Activated CD8-positive, alpha-beta T cell treated with anti-CD3 and anti-CD28 coated beads, Interleukin-2, amount 10 ng/mL, durations not matched to agents 7 days and 5 days (primary cell): Measurements from ENCODE around the gene RYR2. TPM values are rescaled to one million over a fixed set of nuclear protein-coding genes. Genes with fewer than 3 reads are reported as not detected.
"Not testable (repeated sequence)": the region's sequence is repeated elsewhere in the genome, so short reads cannot be mapped to it uniquely, and the experiment has no call there.

Experiments used
- ATAC-seq: fragments of 150-1000 bp; cut with Tn5 transposase; one replicate; pipeline ENCODE4 v1.10.0; 2021; ENCODE audit warnings: moderate library complexity
- CTCF ChIA-PET: fragments of 350-600 bp; sonication (Branson Sonifier 250); formaldehyde crosslinking; loops from one replicate; lab custom pipeline; 2021; ENCODE audit warnings: antibody characterized with exemption; lab: Charles Lee
- POLR2A ChIA-PET: fragments of 350-600 bp; sonication (Branson Sonifier 250); formaldehyde crosslinking; loops from one replicate; lab custom pipeline; 2021; ENCODE audit warnings: antibody characterized with exemption; lab: Charles Lee
- DNase-seq: peaks from one replicate; pipeline ENCODE4 v3.0.0-alpha.2; 2020
- H3K27ac Mint-ChIP-seq: one replicate; pipeline ENCODE4 v1.8.0; 2021; ENCODE audit warnings: mild to moderate bottlenecking, mixed read lengths
- H3K27me3 Mint-ChIP-seq: one replicate; pipeline ENCODE4 v1.8.0; 2021; ENCODE audit warnings: low read depth, mixed read lengths
- H3K36me3 Mint-ChIP-seq: one replicate; pipeline ENCODE4 v1.8.0; 2021; ENCODE audit warnings: low read depth, mixed read lengths
- H3K4me1 Mint-ChIP-seq: one replicate; pipeline ENCODE4 v1.8.0; 2021; ENCODE audit warnings: low read depth, mixed read lengths
- H3K4me3 Mint-ChIP-seq: one replicate; pipeline ENCODE4 v1.8.0; 2021; ENCODE audit warnings: mild to moderate bottlenecking, mixed read lengths
- H3K9me3 Mint-ChIP-seq: one replicate; pipeline ENCODE4 v1.8.0; 2022; ENCODE audit warnings: mixed read lengths; ENCODE audit not compliant: insufficient read depth
- total RNA-seq, 2 experiments: library from RNA; stranded (reverse); gene quantifications; one replicate each; pipeline ENCODE4 v1.2.3, GENCODE V29; 2021

The RYR2 gene
- total RNA-seq, 2 experiments from 2014 or later, result not detected

GRCh38 chr1:237811633-237812032 is 769.6 kb downstream of the RYR2 start:
- H3K9me3 Mint-ChIP-seq, result no peaks in the 10 kb centered on the region
- no peak for DNase-seq
- POLR2A ChIA-PET, result no interaction called here
- no peak overlapping the region for H3K4me3 Mint-ChIP-seq
- H3K27ac Mint-ChIP-seq, result no peak overlapping the region
- H3K27me3 Mint-ChIP-seq, result no peaks in the 10 kb centered on the region
- CTCF ChIA-PET, result no interaction called here
- no peaks in the 10 kb centered on the region for H3K4me1 Mint-ChIP-seq
- ATAC-seq, result no peak
- H3K36me3 Mint-ChIP-seq, result no peaks in the 10 kb centered on the region

- POLR2A ChIA-PET, result no interaction called here
- CTCF ChIA-PET, result no interaction called here
- Mint-ChIP-seq H3K27me3 (no peaks in the 10 kb centered on the region), H3K4me1 (no peaks in the 10 kb centered on the region), H3K36me3 (no peaks in the 10 kb centered on the region), H3K4me3 (no peak overlapping the region), H3K9me3 (no peaks in the 10 kb centered on the region), H3K27ac (no peak overlapping the region)
- ATAC-seq, result no peak
- DNase-seq, result no peak
Measured at GRCh38 chr1:237812061-237812460, 770.1 kb downstream of the RYR2 start.

DNA sequence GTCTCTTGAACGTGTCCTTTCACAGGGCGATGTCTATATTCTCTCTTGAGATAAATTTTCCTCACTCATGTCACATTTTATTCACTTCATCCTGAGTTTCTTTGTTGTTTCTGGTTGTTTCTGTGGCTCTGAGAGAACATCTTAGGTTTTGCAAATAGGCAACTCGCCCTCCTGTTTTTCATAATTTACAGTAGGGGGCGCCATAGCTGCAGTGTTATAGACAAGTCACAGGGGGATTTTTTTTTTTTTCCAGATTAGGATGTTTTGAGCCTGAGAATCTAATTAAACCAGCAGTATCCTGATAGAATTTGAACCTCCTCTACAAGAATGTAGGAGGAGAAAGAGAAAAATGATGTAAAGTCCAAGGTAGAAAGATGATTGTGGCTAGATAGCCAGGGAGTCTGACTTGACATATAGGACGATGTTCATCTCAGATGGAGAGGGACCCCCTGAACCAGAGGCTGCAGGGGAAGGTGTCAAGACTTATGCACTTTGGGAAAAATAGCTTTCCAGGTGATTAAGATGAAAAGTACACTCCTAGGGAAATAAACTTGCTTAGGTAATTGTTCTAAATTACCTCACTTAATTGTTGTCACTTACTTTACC is 772.4 kb downstream of the RYR2 start:
- DNase-seq (no peak), ATAC-seq (no peak)
- CTCF ChIA-PET, result no interaction called here
- Mint-ChIP-seq H3K4me3 (no peak overlapping the region), H3K9me3 (no peaks in the 10 kb centered on the region), H3K27ac (no peak overlapping the region), H3K36me3 (no peaks in the 10 kb centered on the region), H3K27me3 (no peaks in the 10 kb centered on the region), H3K4me1 (no peaks in the 10 kb centered on the region)
- POLR2A ChIA-PET, result no interaction called here

DNA sequence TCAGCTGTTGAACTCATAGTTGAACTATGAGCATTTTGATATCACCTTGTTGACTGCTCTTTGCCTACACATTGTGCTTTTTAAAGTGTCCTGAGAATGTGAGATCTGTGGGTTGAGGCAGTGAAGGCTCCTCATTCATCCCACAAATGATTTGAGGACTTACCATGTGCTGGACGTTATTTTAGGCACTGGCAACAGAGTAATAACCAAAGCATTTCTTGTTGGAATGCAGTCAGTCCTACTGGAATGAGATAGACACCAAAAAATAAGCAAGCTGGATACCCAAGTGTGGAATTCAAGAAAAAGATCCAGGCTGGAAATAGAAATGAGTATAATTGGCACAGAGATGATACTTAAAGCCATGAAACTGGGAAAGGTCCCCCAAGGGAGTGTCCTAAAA is 775.3 kb downstream of the RYR2 start:
- H3K4me1 Mint-ChIP-seq, result no peaks in the 10 kb centered on the region
- no peaks in the 10 kb centered on the region for H3K9me3 Mint-ChIP-seq
- CTCF ChIA-PET, result no interaction called here
- H3K36me3 Mint-ChIP-seq, result no peaks in the 10 kb centered on the region
- no peak for DNase-seq
- no peak overlapping the region for H3K27ac Mint-ChIP-seq
- no peak overlapping the region for H3K4me3 Mint-ChIP-seq
- H3K27me3 Mint-ChIP-seq, result no peaks in the 10 kb centered on the region
- ATAC-seq, result no peak
- POLR2A ChIA-PET, result no interaction called here

DNA sequence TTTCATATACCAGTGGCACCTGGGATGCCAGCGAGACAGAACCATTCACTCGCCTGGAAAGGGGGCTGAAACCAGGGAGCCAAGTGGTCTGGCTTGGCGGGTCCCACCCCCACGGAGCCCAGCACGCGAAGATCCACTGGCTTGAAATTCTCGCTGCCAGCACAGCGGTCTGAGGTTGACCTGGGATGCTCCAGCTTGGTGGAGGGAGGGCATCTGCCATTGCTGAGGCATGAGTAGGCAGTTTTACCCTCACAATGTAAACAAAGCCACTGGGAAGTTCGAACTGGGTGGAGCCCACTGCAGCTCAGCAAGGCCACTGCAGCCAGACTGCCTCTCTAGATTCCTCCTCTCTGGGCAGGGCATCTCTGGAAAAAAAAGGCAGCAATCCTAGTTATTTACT is 778.6 kb downstream of the RYR2 start:
- H3K4me3 Mint-ChIP-seq, H3K27me3 Mint-ChIP-seq, DNase-seq, H3K27ac Mint-ChIP-seq, H3K4me1 Mint-ChIP-seq, H3K36me3 Mint-ChIP-seq, POLR2A ChIA-PET, CTCF ChIA-PET, ATAC-seq: not testable (repeated sequence)
- peaks cover 10% of the 10 kb centered on the region for H3K9me3 Mint-ChIP-seq

DNA sequence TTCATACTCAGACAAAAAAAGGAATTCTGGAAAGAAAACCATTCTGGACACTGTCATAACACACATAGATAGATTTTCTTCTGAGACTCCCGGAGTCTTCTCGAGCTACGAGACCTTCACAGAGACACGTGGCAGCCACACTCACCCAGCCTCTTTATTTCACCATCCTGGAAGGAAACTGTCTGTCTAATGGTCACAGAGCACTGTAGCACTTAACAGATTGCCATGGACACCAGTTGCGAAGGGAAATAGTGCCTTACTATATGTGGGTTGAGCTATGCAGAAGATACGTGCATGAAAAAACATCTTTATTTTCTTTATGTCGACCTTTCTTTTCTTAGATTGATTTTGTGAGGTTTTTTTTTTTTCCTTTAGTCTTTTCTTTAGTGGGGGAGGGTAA is 790.9 kb downstream of the RYR2 start:
- no peaks in the 10 kb centered on the region for H3K27me3 Mint-ChIP-seq
- no peaks in the 10 kb centered on the region for H3K36me3 Mint-ChIP-seq
- ChIA-PET POLR2A (no interaction called here), CTCF (no interaction called here)
- no peak for DNase-seq
- no peak overlapping the region for H3K4me3 Mint-ChIP-seq
- H3K9me3 Mint-ChIP-seq, result no peaks in the 10 kb centered on the region
- H3K4me1 Mint-ChIP-seq, result no peaks in the 10 kb centered on the region
- no peak overlapping the region for H3K27ac Mint-ChIP-seq
- no peak for ATAC-seq

DNA sequence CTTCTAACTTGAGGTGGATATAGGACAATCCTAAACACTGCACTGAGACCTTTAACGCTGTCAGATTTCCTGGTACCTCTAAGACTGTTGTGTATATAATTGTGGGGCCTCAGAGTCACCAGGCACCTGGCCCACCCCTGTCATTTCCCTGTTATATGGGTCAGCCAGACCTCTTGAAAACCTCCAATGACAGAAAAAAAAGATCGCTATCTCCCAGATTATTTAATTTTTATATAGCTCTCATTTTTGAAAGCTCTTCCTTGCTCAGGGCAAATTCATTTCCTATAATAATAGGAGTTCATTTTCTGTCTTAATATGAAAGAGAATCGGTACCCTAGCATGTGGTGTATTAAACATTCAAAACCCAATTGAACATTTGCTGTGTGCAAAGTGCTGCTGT is 792.1 kb downstream of the RYR2 start:
- ATAC-seq (no peak), DNase-seq (no peak)
- H3K27me3 Mint-ChIP-seq, result no peaks in the 10 kb centered on the region
- no peaks in the 10 kb centered on the region for H3K9me3 Mint-ChIP-seq
- CTCF ChIA-PET, result no interaction called here
- H3K4me1 Mint-ChIP-seq, result no peaks in the 10 kb centered on the region
- no peak overlapping the region for H3K4me3 Mint-ChIP-seq
- H3K36me3 Mint-ChIP-seq, result no peaks in the 10 kb centered on the region
- POLR2A ChIA-PET, result no interaction called here
- no peak overlapping the region for H3K27ac Mint-ChIP-seq

- POLR2A ChIA-PET, result no interaction called here
- no peak overlapping the region for H3K27ac Mint-ChIP-seq
- no peak for ATAC-seq
- no peaks in the 10 kb centered on the region for H3K27me3 Mint-ChIP-seq
- no peaks in the 10 kb centered on the region for H3K9me3 Mint-ChIP-seq
- DNase-seq, result no peak
- no peak overlapping the region for H3K4me3 Mint-ChIP-seq
- no peaks in the 10 kb centered on the region for H3K4me1 Mint-ChIP-seq
- no peaks in the 10 kb centered on the region for H3K36me3 Mint-ChIP-seq
- CTCF ChIA-PET, result no interaction called here
Measured at GRCh38 chr1:237834461-237834860, 792.5 kb downstream of the RYR2 start.

- Mint-ChIP-seq H3K4me1 (no peaks in the 10 kb centered on the region), H3K4me3 (no peak overlapping the region), H3K27me3 (no peaks in the 10 kb centered on the region), H3K27ac (no peak overlapping the region), H3K9me3 (no peaks in the 10 kb centered on the region), H3K36me3 (no peaks in the 10 kb centered on the region)
- POLR2A ChIA-PET, result no interaction called here
- ATAC-seq, result no peak
- CTCF ChIA-PET, result no interaction called here
- DNase-seq, result no peak
Measured at GRCh38 chr1:237838320-237838719, 796.3 kb downstream of the RYR2 start.

GRCh38 chr1:237838904-237839534 is 797.0 kb downstream of the RYR2 start:
- H3K4me3 Mint-ChIP-seq, result no peak overlapping the region

DNA sequence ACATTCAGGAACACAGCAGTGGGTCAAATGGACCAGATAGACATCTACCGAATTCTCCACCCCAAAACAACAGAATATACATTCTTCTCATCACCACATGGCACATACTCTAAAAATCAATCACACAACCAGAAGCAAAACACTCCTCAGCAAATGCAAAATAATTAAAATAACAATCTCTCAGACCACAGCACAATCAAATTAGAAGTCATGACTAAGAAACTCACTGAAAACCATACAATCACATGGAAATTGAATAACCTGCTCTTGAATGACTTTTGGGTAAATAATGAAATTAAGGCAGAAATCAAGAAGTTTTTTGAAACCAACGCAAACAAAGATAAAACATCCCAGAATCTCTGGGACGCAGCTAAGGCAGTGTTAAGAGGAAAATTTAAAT is 799.5 kb downstream of the RYR2 start:
- H3K27me3 Mint-ChIP-seq, result no peaks in the 10 kb centered on the region
- ChIA-PET CTCF (no interaction called here), POLR2A (no interaction called here)
- H3K36me3 Mint-ChIP-seq, result no peaks in the 10 kb centered on the region
- H3K9me3 Mint-ChIP-seq, result no peaks in the 10 kb centered on the region
- ATAC-seq (no peak), DNase-seq (no peak)
- H3K27ac Mint-ChIP-seq, result no peak overlapping the region
- no peaks in the 10 kb centered on the region for H3K4me1 Mint-ChIP-seq
- no peak overlapping the region for H3K4me3 Mint-ChIP-seq

More at GRCh38 chr1:237838904-237839534, 797.0 kb downstream of the RYR2 start:
- no peaks in the 10 kb centered on the region for H3K36me3 Mint-ChIP-seq
- DNase-seq, result no peak
- H3K27me3 Mint-ChIP-seq, result no peaks in the 10 kb centered on the region
- H3K9me3 Mint-ChIP-seq, result no peaks in the 10 kb centered on the region
- CTCF ChIA-PET, result no interaction called here
- no peak overlapping the region for H3K27ac Mint-ChIP-seq
- ATAC-seq, result no peak
- POLR2A ChIA-PET, result no interaction called here
- no peaks in the 10 kb centered on the region for H3K4me1 Mint-ChIP-seq

- H3K36me3 Mint-ChIP-seq, DNase-seq, H3K4me3 Mint-ChIP-seq, H3K27me3 Mint-ChIP-seq, CTCF ChIA-PET, ATAC-seq, H3K4me1 Mint-ChIP-seq, H3K27ac Mint-ChIP-seq, H3K9me3 Mint-ChIP-seq, POLR2A ChIA-PET: not testable (repeated sequence)
Measured at GRCh38 chr1:237843516-237843915, 801.5 kb downstream of the RYR2 start.
